WERI-Rb-1 (cell line): ENCODE measurements around the gene FGG.

Source experiments
- DNase-seq: peaks from one replicate; pipeline ENCODE4 v3.0.0-alpha.2; 2020
- H3K27ac ChIP-seq: fragments of 250-450 bp; sonication (Bioruptor Pico); 2 replicates; pipeline ENCODE4 v1.5.1; 2020; ENCODE audit warnings: mild to moderate bottlenecking, moderate library complexity
- H3K27me3 ChIP-seq: fragments of 250-450 bp; sonication (Bioruptor Pico); 2 replicates; pipeline ENCODE4 v1.5.1; 2021; ENCODE audit warnings: mild to moderate bottlenecking, low read depth, moderate library complexity; ENCODE audit not compliant: insufficient read depth, severe bottlenecking
- H3K36me3 ChIP-seq: fragments of 250-450 bp; sonication (Bioruptor Pico); 2 replicates; pipeline ENCODE4 v1.5.1; 2020; ENCODE audit warnings: mild to moderate bottlenecking, moderate library complexity
- H3K4me3 ChIP-seq: 2 replicates; pipeline ENCODE4 v1.5.1; 2011; ENCODE audit warnings: low read depth, mild to moderate bottlenecking, control low read depth, low read length
- H3K9me3 ChIP-seq: fragments of 250-450 bp; sonication (Bioruptor Pico); 2 replicates; pipeline ENCODE4 v1.5.1; 2021; ENCODE audit warnings: mild to moderate bottlenecking, moderate library complexity; ENCODE audit not compliant: severe bottlenecking
- TF ChIP-seq, protein P1 (sequence below): IDR thresholded peaks from 2 replicates; pipeline ENCODE4 v1.5.1; 2011; ENCODE audit warnings: low read depth, mild to moderate bottlenecking, control low read depth, inconsistent platforms, low read length

Gene FGG

DNA sequence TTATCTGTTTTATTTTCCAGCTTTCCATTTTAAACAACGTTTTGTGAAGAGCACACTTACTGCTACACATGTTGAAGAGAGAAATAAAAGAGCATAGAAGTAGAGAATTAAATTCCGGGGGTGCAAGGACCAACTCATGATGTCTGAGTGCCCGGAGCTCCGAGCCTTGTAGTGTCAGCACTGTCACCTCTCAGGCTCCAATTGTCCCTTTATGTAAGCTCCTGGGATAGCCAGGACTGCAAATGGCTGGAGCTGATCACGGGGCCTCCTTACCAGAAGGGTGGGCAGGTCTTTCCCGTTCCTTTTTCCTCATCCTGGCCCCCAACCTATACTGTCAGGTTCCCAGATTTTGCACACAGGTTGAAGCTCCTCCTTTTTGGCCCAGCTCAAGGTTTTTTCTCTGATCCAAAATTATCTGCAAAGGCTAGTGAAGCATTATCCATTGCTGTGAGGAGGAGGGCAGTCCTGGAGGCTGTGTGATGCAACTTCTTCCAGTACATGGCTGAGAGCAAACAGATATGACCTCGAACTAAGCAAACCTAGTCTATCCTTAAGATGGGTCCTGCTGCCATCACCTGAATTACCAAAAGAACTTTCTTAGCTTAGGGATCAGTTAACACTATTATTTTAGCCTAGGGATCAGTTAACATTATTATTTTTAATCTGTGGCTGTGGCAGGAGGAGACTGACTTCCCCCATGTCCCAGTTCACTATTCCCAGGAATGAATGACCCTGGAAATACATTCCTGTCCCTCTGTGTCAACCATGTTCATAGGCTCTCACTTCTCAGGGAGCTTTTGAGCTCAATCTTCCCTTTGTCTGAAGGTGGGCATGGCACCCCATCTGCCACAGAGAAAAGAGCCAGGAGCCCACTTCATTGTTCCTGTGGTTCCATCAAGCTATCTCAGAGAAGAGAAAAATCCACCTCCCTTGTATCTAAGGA is at the start of gene FGG:
FGG (minus strand) TSS at position 185 of the 943 bp plus-strand sequence; CDS start at position 138, 47 bp downstream.
- no peak for DNase-seq
- Histone ChIP-seq H3K9me3 (no peaks in the 10 kb centered on the region), H3K4me3 (no peak within 1 kb of the TSS), H3K27ac (no peak within 1 kb of the TSS), H3K27me3 (no peaks in the 10 kb centered on the region), H3K36me3 (no peaks in the 10 kb centered on the region)
- TF ChIP-seq, protein P1, sequence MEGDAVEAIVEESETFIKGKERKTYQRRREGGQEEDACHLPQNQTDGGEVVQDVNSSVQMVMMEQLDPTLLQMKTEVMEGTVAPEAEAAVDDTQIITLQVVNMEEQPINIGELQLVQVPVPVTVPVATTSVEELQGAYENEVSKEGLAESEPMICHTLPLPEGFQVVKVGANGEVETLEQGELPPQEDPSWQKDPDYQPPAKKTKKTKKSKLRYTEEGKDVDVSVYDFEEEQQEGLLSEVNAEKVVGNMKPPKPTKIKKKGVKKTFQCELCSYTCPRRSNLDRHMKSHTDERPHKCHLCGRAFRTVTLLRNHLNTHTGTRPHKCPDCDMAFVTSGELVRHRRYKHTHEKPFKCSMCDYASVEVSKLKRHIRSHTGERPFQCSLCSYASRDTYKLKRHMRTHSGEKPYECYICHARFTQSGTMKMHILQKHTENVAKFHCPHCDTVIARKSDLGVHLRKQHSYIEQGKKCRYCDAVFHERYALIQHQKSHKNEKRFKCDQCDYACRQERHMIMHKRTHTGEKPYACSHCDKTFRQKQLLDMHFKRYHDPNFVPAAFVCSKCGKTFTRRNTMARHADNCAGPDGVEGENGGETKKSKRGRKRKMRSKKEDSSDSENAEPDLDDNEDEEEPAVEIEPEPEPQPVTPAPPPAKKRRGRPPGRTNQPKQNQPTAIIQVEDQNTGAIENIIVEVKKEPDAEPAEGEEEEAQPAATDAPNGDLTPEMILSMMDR, result no peak

DNA sequence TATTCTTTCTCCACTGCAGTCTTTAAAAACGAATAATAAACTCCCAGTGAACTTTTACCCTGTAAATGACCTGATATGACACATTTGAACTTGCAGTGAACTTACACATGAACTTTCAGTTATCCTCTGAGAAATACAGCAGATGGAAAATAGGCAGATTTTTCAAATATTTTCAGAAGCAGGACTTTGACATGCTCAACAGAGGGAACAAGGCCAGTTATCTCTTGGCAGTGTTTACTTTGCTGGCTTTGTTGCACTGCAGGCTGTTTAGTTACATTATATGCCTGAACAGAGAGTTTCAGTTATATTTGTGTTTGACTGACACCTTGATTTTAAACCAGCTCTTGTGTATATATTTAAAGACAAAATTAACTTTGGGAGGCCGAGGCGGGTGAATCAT is 47.6 kb upstream of the FGG start:
- H3K36me3 ChIP-seq, result no peaks in the 10 kb centered on the region
- H3K27me3 ChIP-seq, result peaks cover 5% of the 10 kb centered on the region
- DNase-seq, result no peak
- H3K4me3 ChIP-seq, result no peak overlapping the region
- H3K9me3 ChIP-seq, result no peaks in the 10 kb centered on the region
- TF ChIP-seq, protein P1, result no peak
- H3K27ac ChIP-seq, result no peak overlapping the region

DNA sequence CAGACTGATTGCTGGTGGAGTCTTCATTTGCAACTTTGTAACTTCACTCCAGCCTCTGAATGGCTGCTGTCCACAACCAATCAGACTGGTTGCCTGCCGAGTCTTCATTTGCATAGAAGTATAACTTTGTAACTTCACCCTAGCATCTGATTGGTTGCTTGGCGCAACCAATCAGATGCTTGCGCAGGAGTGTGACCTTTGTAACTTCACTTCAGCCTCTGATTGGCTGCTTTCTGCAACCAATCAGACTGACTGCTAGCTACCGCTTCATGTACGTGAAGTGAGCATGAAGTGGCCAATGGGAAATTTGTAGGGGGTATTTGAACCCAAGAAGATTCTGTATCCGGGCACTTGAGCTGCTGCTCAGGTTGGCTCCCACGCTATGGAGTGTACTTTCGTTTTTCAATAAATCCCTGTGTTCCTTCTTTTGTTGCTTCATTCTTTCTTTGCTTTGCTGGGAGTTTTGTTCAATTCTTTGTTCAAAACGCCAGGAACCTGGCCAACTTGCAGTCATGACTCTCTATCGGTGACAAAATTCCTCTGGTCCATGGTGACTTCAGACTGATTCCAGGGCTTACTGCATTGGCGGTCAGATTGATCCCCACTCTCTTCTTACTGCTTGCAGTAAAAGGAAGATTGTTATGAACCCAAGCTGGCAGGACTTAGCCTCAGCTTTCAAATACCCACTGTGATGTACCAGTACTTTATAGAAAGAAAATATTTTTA is 46.4 kb upstream of the FGG start:
- H3K36me3 ChIP-seq, result no peaks in the 10 kb centered on the region
- no peak overlapping the region for H3K27ac ChIP-seq
- DNase-seq, result no peak
- TF ChIP-seq, protein P1, result no peak
- H3K27me3 ChIP-seq, result peaks cover 5% of the 10 kb centered on the region
- no peak overlapping the region for H3K4me3 ChIP-seq
- no peaks in the 10 kb centered on the region for H3K9me3 ChIP-seq

DNA sequence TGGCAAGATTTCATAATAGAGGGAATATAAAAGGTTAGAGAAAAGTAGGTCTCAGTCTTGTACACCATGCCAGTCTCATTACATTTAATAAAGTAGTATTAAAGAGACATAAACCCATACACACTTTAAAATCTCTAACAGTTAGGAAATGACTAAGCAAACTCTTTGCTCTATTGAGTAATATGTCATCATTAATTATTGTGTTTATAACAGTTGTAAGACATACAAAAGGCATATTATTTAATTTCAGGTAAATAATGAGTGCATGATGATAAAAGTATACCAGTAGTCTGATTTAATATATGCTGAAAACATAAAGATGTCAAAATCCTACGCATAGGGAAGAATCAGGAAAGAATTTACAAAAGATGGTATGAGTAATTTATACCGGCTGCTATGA is 31.0 kb upstream of the FGG start:
- Histone ChIP-seq H3K36me3 (no peaks in the 10 kb centered on the region), H3K9me3 (no peaks in the 10 kb centered on the region), H3K27me3 (no peaks in the 10 kb centered on the region), H3K27ac (no peak overlapping the region), H3K4me3 (no peak overlapping the region)
- no peak for DNase-seq
- TF ChIP-seq, protein P1, result no peak

DNA sequence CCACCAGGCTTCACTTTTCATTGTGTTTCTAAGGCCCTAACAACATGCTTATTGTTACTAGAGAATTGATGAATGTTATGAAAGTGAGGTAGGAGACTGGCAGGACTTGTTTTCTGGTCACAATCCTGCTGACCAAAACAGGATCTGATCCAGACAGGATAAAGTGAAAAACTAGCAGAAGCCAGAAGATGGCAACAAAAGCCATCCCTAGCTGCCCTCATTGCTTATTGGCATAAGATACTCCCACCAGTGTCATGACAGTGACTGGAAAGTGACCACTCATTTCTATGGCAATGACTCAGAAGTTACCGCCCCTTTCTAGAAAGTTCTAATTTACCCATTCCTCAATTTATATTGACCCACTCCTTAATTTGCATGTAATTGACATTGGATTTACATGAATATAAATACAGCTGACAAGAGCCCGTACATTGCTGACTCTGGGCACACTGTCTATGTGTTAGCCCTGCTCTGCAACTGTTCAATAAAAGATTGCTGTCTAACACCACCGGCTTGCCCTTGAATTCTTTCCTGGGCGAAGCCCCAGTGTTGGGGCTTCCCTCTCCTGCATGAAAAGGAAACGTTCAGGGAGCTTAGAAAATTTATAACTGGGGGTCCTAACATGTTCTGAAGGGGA is 30.0 kb upstream of the FGG start:
- no peak overlapping the region for H3K4me3 ChIP-seq
- no peaks in the 10 kb centered on the region for H3K27me3 ChIP-seq
- TF ChIP-seq, protein P1, result no peak
- H3K36me3 ChIP-seq, result no peaks in the 10 kb centered on the region
- no peaks in the 10 kb centered on the region for H3K9me3 ChIP-seq
- no peak for DNase-seq
- H3K27ac ChIP-seq, result no peak overlapping the region
